GM13977 (cell line): ENCODE measurements around the gene HAP1.

Experiments
- DNase-seq: peaks from one replicate; pipeline ENCODE4 v3.0.0; 2012; ENCODE audit warnings: low spot score
- CTCF ChIP-seq: IDR thresholded peaks from 2 replicates; pipeline ENCODE4 v1.5.1; 2012; ENCODE audit warnings: mild to moderate bottlenecking, control low read depth; ENCODE audit not compliant: insufficient read depth; ENCODE audit errors: extremely low read depth, missing control alignments
- in situ Hi-C: fragments of 300-500 bp; cut with MboI; formaldehyde crosslinking; loops from one replicate; pipeline ENCODE4 v1.12.0; 2022; ENCODE audit warnings: low sequenced_read_pairs, low pct_unique_long_range_greater_than_20kb, mixed read lengths, inconsistent platforms; ENCODE audit not compliant: unreplicated experiment

Gene HAP1

GRCh38 chr17:41763327-41763726 is 28.9 kb upstream of the HAP1 start:
- in situ Hi-C loops: no loop called here
- no peak for TF ChIP-seq CTCF
- DNase-seq: no peak

GRCh38 chr17:41762841-41763240 is 28.4 kb upstream of the HAP1 start:
- no peak for TF ChIP-seq CTCF
- no peak for DNase-seq
- in situ Hi-C loops: no loop called here

- no peak for DNase-seq
- in situ Hi-C loops: no loop called here
- no peak for TF ChIP-seq CTCF
These were observed 27.9 kb upstream of the HAP1 start for GRCh38 chr17:41762391-41762790.

GRCh38 chr17:41760878-41761277 is 26.4 kb upstream of the HAP1 start:
- no peak for TF ChIP-seq CTCF
- in situ Hi-C loops: no loop called here
- DNase-seq: no peak

GRCh38 chr17:41758601-41759000 is 24.2 kb upstream of the HAP1 start:
- no peak for TF ChIP-seq CTCF
- in situ Hi-C loops: no loop called here
- DNase-seq: no peak

GRCh38 chr17:41754066-41754465 is 19.6 kb upstream of the HAP1 start:
- no peak for TF ChIP-seq CTCF
- DNase-seq: no peak
- in situ Hi-C loops: no loop called here

- in situ Hi-C loops: no loop called here
- TF ChIP-seq CTCF: no peak
- DNase-seq: no peak
These were observed 16.8 kb upstream of the HAP1 start for GRCh38 chr17:41751288-41751687.
